ENCODE measurements around the gene LRRC41.

LRRC41 gene

GRCh38 chr1:46343705-46344104 lies 40.3 kb upstream of the LRRC41 start:
- H3K36me3 ChIP-seq, result peaks cover 23 to 67% (median 43%) of the 10 kb centered on the region in 3 donors
- H3K27ac ChIP-seq, result peak overlapping the region in 1 of 2 donors; percentile 88
- H3K4me3 ChIP-seq, result no peak overlapping the region
- no peaks in the 10 kb centered on the region for H3K27me3 ChIP-seq
- H3K9me3 ChIP-seq, result no peaks in the 10 kb centered on the region
- intact Hi-C loops (cut with DNase I; ENCODE audit: low total_unique reads), result loop anchor here (2.0 to 10.0 kb wide), 2 partner anchors 39 to 99 kb away; partner anchors contain the start of gene RAD54L
- peaks cover 0 to 24% (median 20%) of the 10 kb centered on the region in 4 donors for H3K4me1 ChIP-seq
- TF ChIP-seq CTCF (IDR thresholded peaks at IDR 0.05), result no peak
- no peak for DNase-seq

GRCh38 chr1:46343351-46343695 lies 39.9 kb upstream of the LRRC41 start:
- Histone ChIP-seq H3K4me3 (no peak overlapping the region), H3K4me1 (peaks cover 0 to 24% (median 20%) of the 10 kb centered on the region in 4 donors), H3K27ac (peak overlapping the region; percentile 7 to 88), H3K36me3 (peaks cover 23 to 66% (median 43%) of the 10 kb centered on the region in 3 donors), H3K27me3 (no peaks in the 10 kb centered on the region), H3K9me3 (no peaks in the 10 kb centered on the region)
- no peak for DNase-seq
- TF ChIP-seq CTCF (IDR thresholded peaks at IDR 0.05), result no peak
- intact Hi-C loops (cut with DNase I; ENCODE audit: low total_unique reads), result loop anchor here (2.0 to 10.0 kb wide), 2 partner anchors 39 to 99 kb away; partner anchors contain the start of gene RAD54L

GRCh38 chr1:46342677-46343350 lies 39.4 kb upstream of the LRRC41 start:
- H3K27me3 ChIP-seq, result no peaks in the 10 kb centered on the region
- no peak for TF ChIP-seq CTCF (IDR thresholded peaks at IDR 0.05)
- DNase-seq, result no peak
- peaks cover 0 to 24% (median 20%) of the 10 kb centered on the region in 4 donors for H3K4me1 ChIP-seq
- intact Hi-C loops (cut with DNase I; ENCODE audit: low total_unique reads), result loop anchor here (2.0 to 10.0 kb wide), 2 partner anchors 38 to 98 kb away; partner anchors contain the start of gene RAD54L
- H3K36me3 ChIP-seq, result peaks cover 23 to 61% (median 40%) of the 10 kb centered on the region in 3 donors
- no peak overlapping the region for H3K4me3 ChIP-seq
- peak overlapping the region; percentile 7 to 88 for H3K27ac ChIP-seq
- no peaks in the 10 kb centered on the region for H3K9me3 ChIP-seq

- peaks cover 0 to 24% (median 20%) of the 10 kb centered on the region in 4 donors for H3K4me1 ChIP-seq
- intact Hi-C loops (cut with DNase I; ENCODE audit: low total_unique reads), result loop anchor here (2.0 to 10.0 kb wide), 2 partner anchors 37 to 97 kb away; partner anchors contain the start of gene RAD54L
- H3K27me3 ChIP-seq, result no peaks in the 10 kb centered on the region
- TF ChIP-seq CTCF (IDR thresholded peaks at IDR 0.05), result no peak
- H3K4me3 ChIP-seq, result no peak overlapping the region
- H3K9me3 ChIP-seq, result no peaks in the 10 kb centered on the region
- H3K36me3 ChIP-seq, result peaks cover 23 to 56% (median 34%) of the 10 kb centered on the region in 3 donors
- no peak for DNase-seq
- peak overlapping the region; percentile 88 to 97 for H3K27ac ChIP-seq
Observed at GRCh38 chr1:46342084-46342656, 38.8 kb upstream of the LRRC41 start.

- Histone ChIP-seq H3K4me1 (peaks cover 0 to 24% (median 20%) of the 10 kb centered on the region in 4 donors), H3K4me3 (peak overlapping the region; percentile 59 to 82), H3K9me3 (no peaks in the 10 kb centered on the region), H3K27me3 (no peaks in the 10 kb centered on the region), H3K36me3 (peaks cover 17 to 48% (median 27%) of the 10 kb centered on the region in 3 donors), H3K27ac (peak overlapping the region; percentile 88 to 97)
- TF ChIP-seq CTCF (IDR thresholded peaks at IDR 0.05), result no peak
- no peak for DNase-seq
- intact Hi-C loops (cut with DNase I; ENCODE audit: low total_unique reads), result loop anchor here (2.0 to 10.0 kb wide), 2 partner anchors 37 to 97 kb away; partner anchors contain the start of gene RAD54L
Observed at GRCh38 chr1:46341222-46342083, 38.0 kb upstream of the LRRC41 start.

Data from tibial artery (tissue), 4 donors.